MCF 10A (cell line): Measurements from ENCODE around the gene RHBDL1. TPM values are rescaled to one million over a fixed set of nuclear protein-coding genes. Genes with fewer than 3 reads are reported as not detected.

Experiments
- BruUV-seq: library from RNA; stranded (reverse); fragments of 400-500 nt; replicated peaks from 2 replicates; lab custom pipeline; 2021; lab: Mats Ljungman, UMichigan
- CTCF ChIA-PET: fragments of 300-600 bp; sonication (Branson Sonifier 250); formaldehyde crosslinking; extraction: SDS; loops from one replicate; lab custom pipeline; 2021; ENCODE audit warnings: antibody characterized with exemption, inconsistent platforms; lab: Yijun Ruan, JAX
- POLR2A ChIA-PET: fragments of 300-600, 350-650 bp; sonication (Branson Sonifier 250); formaldehyde crosslinking; extraction: SDS; loops from one replicate; lab custom pipeline; 2020; ENCODE audit warnings: antibody characterized with exemption, inconsistent platforms; lab: Yijun Ruan, JAX
- DNase-seq: peaks from one replicate; pipeline ENCODE4 v3.0.0-alpha.2; 2018; ENCODE audit not compliant: unreplicated experiment
- H3K27ac Mint-ChIP-seq: one replicate; pipeline ENCODE4 v1.8.0; 2022; ENCODE audit warnings: mild to moderate bottlenecking, low read depth, mixed read lengths; ENCODE audit not compliant: unreplicated experiment
- H3K27me3 Mint-ChIP-seq: one replicate; pipeline ENCODE4 v1.8.0; 2022; ENCODE audit warnings: mixed read lengths; ENCODE audit not compliant: insufficient read depth, unreplicated experiment
- H3K36me3 Mint-ChIP-seq: one replicate; pipeline ENCODE4 v1.8.0; 2022; ENCODE audit warnings: mild to moderate bottlenecking, moderate library complexity, mixed read lengths; ENCODE audit not compliant: insufficient read depth, unreplicated experiment
- H3K4me1 Mint-ChIP-seq: one replicate; pipeline ENCODE4 v1.8.0; 2022; ENCODE audit warnings: mixed read lengths; ENCODE audit not compliant: insufficient read depth, unreplicated experiment
- H3K4me3 Mint-ChIP-seq: one replicate; pipeline ENCODE4 v1.8.0; 2022; ENCODE audit warnings: mild to moderate bottlenecking, moderate library complexity, mixed read lengths; ENCODE audit not compliant: unreplicated experiment
- H3K9me3 Mint-ChIP-seq: one replicate; pipeline ENCODE4 v1.8.0; 2022; ENCODE audit warnings: mixed read lengths; ENCODE audit not compliant: unreplicated experiment
- CTCF ChIP-seq: fragments of 200-600 bp; IDR thresholded peaks from one replicate; pipeline ENCODE4 v1.8.0; 2022; ENCODE audit warnings: antibody characterized with exemption, mild to moderate bottlenecking; ENCODE audit not compliant: unreplicated experiment
- intact Hi-C: fragments of 100-400 bp; cut with micrococcal nuclease; formaldehyde crosslinking; loops from 2 replicates; pipeline ENCODE4 v1.14.1; 2022
- total RNA-seq: library from RNA; stranded (reverse); gene quantifications from 2 replicates; pipeline ENCODE4 v1.2.3, GENCODE V29; 2022

The RHBDL1 gene
- total RNA-seq, 1 experiment from 2014 or later, result 3.0 TPM

GRCh38 chr16:677316-678190 lies 2.1 kb downstream of the RHBDL1 start:
- H3K4me3 Mint-ChIP-seq, result no peak overlapping the region
- H3K27ac Mint-ChIP-seq, result no peak overlapping the region
- H3K9me3 Mint-ChIP-seq, result no peaks in the 10 kb centered on the region
- DNase-seq, result no peak
- TF ChIP-seq CTCF, result no peak
- POLR2A ChIA-PET, result interaction anchor here (0.6 to 3.9 kb wide), 6 partner anchors 9 to 90 kb away, joined by 3 to 17 read pairs (median 4); partner anchors contain the start of genes ANTKMT, CCDC78 and HAGHL
- H3K4me1 Mint-ChIP-seq, result no peaks in the 10 kb centered on the region
- BruUV-seq, result no TSS peak
- H3K27me3 Mint-ChIP-seq, result no peaks in the 10 kb centered on the region
- H3K36me3 Mint-ChIP-seq, result peaks cover 58% of the 10 kb centered on the region
- intact Hi-C loops, result no loop called here
- CTCF ChIA-PET, result interaction anchor here (1.6 kb wide), 1 partner anchor 8 kb away, joined by 6 read pairs; no protein-coding TSS in a partner anchor

- Mint-ChIP-seq H3K27me3 (no peaks in the 10 kb centered on the region), H3K4me3 (no peak overlapping the region), H3K4me1 (no peaks in the 10 kb centered on the region), H3K27ac (no peak overlapping the region), H3K9me3 (no peaks in the 10 kb centered on the region), H3K36me3 (peaks cover 57% of the 10 kb centered on the region)
- peak; percentile 67 for DNase-seq
- no peak for TF ChIP-seq CTCF
- CTCF ChIA-PET, result interaction anchor here (1.2 to 1.6 kb wide), 2 partner anchors 9 to 17 kb away, joined by 3 to 6 read pairs; no protein-coding TSS in a partner anchor
- POLR2A ChIA-PET, result interaction anchor here (0.9 to 3.9 kb wide), 8 partner anchors 10 to 98 kb away, joined by 3 to 17 read pairs (median 4); partner anchors contain the start of genes CCDC78, HAGHL and RHOT2
- BruUV-seq, result no TSS peak
- intact Hi-C loops, result no loop called here
Observed at GRCh38 chr16:678209-678857, 2.9 kb downstream of the RHBDL1 start.

GRCh38 chr16:678858-679813 lies 3.7 kb downstream of the RHBDL1 start:
- DNase-seq, result no peak
- ChIA-PET POLR2A (interaction anchor here (0.6 to 3.9 kb wide), 9 partner anchors 11 to 142 kb away, joined by 3 to 17 read pairs (median 4); partner anchors contain the start of genes CCDC78, HAGHL and RHOT2), CTCF (interaction anchor here (0.9 to 1.6 kb wide), 3 partner anchors 10 to 31 kb away, joined by 3 to 6 read pairs (median 3); no protein-coding TSS in a partner anchor)
- Mint-ChIP-seq H3K36me3 (peaks cover 58% of the 10 kb centered on the region), H3K27me3 (no peaks in the 10 kb centered on the region), H3K27ac (no peak overlapping the region), H3K4me3 (no peak overlapping the region), H3K9me3 (no peaks in the 10 kb centered on the region), H3K4me1 (no peaks in the 10 kb centered on the region)
- intact Hi-C loops, result no loop called here
- TF ChIP-seq CTCF, result no peak
- no TSS peak for BruUV-seq
